NAMALWA (cell line): ENCODE data around the gene CEP85.

Source experiments
- DNase-seq: peaks from one replicate; pipeline ENCODE4 v3.0.0-alpha.2; 2015; ENCODE audit warnings: low spot score

Gene CEP85

GRCh38 chr1:26277719-26278118 is 43.7 kb downstream of the CEP85 start:
- DNase-seq, result no peak

GRCh38 chr1:26278303-26278702 is 44.3 kb downstream of the CEP85 start:
- no peak for DNase-seq

- peak; percentile 27 for DNase-seq
These were observed 44.9 kb downstream of the CEP85 start for GRCh38 chr1:26278724-26279455.

GRCh38 chr1:26279456-26280332 is 45.7 kb downstream of the CEP85 start, which contains the start of gene SH3BGRL3:
Gene SH3BGRL3, plus strand, starts transcription at chr1:26280086. Its CDS starts 70 bp downstream, at chr1:26280156.
- DNase-seq, result peak; percentile 87

GRCh38 chr1:26280333-26281042 is 46.5 kb downstream of the CEP85 start:
- no peak for DNase-seq

- no peak for DNase-seq
These were observed 47.3 kb downstream of the CEP85 start for GRCh38 chr1:26281091-26281958.

GRCh38 chr1:26281971-26282370 is 48.0 kb downstream of the CEP85 start:
- DNase-seq, result no peak

GRCh38 chr1:26282401-26282918 is 48.5 kb downstream of the CEP85 start:
- DNase-seq, result no peak

GRCh38 chr1:26283279-26283853 is 49.4 kb downstream of the CEP85 start:
- no peak for DNase-seq

- DNase-seq, result no peak
These were observed 50.0 kb downstream of the CEP85 start for GRCh38 chr1:26283871-26284596.

GRCh38 chr1:26284597-26285347 is 50.8 kb downstream of the CEP85 start:
- peak; percentile 74 for DNase-seq

GRCh38 chr1:26285366-26286063 is 51.5 kb downstream of the CEP85 start:
- DNase-seq, result peak; percentile 78

- no peak for DNase-seq
These were observed 52.0 kb downstream of the CEP85 start for GRCh38 chr1:26286064-26286416.

- DNase-seq, result peak; percentile 88
These were observed 53.2 kb downstream of the CEP85 start for GRCh38 chr1:26287033-26287711.

GRCh38 chr1:26287811-26288210 is 53.8 kb downstream of the CEP85 start:
- DNase-seq, result no peak

- peak; percentile 92 for DNase-seq
These were observed 54.4 kb downstream of the CEP85 start for GRCh38 chr1:26288311-26288941.

GRCh38 chr1:26289158-26290059 is 55.4 kb downstream of the CEP85 start:
- DNase-seq, result peak; percentile 97
